K562 (cell line): ENCODE results near the gene PBX4. TPM values are rescaled to one million over a fixed set of nuclear protein-coding genes. Genes with fewer than 3 reads are reported as not detected.

ENCODE experiments used
- BACH1 ChIP-seq: fragments of 200-800 bp; sonication (Bioruptor generic); IDR thresholded peaks from 2 replicates; pipeline ENCODE4 v1.6.1; 2016; ENCODE audit warnings: missing genetic modification characterization, missing compliant biosample characterization
- CTCF ChIP-seq, 3 experiments: IDR thresholded peaks in 2 of 3; conservative IDR thresholded peaks in 1 of 3; 2 replicates each; pipeline ENCODE4 v1.5.1; 2011 to 2012; ENCODE audit warnings: low read length in 3 of 3, mild to moderate bottlenecking in 3 of 3, control low read depth in 2 of 3, improper control_type of control experiment in 1 of 3, inconsistent platforms in 1 of 3, low read depth in 1 of 3, mixed read lengths in 1 of 3, moderate library complexity in 1 of 3; ENCODE audit not compliant: insufficient read depth in 2 of 3
- HMGN3 ChIP-seq: IDR thresholded peaks from 2 replicates; pipeline ENCODE4 v1.6.1; 2011; ENCODE audit warnings: borderline replicate concordance, low read depth, mild to moderate bottlenecking, mixed read lengths, low read length; ENCODE audit not compliant: insufficient read length; ENCODE audit errors: extremely low read depth
- MAZ ChIP-seq, 2 experiments: fragments of 450-650 bp in 1 of 2; sonication (generic) in 1 of 2; formaldehyde crosslinking; IDR thresholded peaks in 1 of 2; conservative IDR thresholded peaks in 1 of 2; 2 replicates each; pipeline versions ENCODE4 v1.4.0 to v1.5.0; 2020; ENCODE audit warnings: mild to moderate bottlenecking in 1 of 2, missing genetic modification reagents in 1 of 2
- NR2C2 ChIP-seq, 2 experiments: fragments of 200-800 bp in 1 of 2; sonication (Bioruptor generic) in 1 of 2; sonication (generic) in 1 of 2; formaldehyde crosslinking in 1 of 2; IDR thresholded peaks; 2 replicates each; pipeline versions ENCODE4 v1.6.1 to v1.8.0; 2016 to 2022; ENCODE audit warnings: mild to moderate bottlenecking in 1 of 2, missing compliant biosample characterization in 1 of 2, missing genetic modification characterization in 1 of 2, missing genetic modification reagents in 1 of 2
- PHB2 ChIP-seq: fragments of 450-650 bp; IDR thresholded peaks from 2 replicates; pipeline ENCODE4 v1.6.1; 2017; ENCODE audit warnings: low read depth
- PHF8 ChIP-seq: fragments of 200-600 bp; sonication (generic); IDR thresholded peaks from 2 replicates; pipeline ENCODE4 v1.6.1; 2012; ENCODE audit warnings: mixed run types, mild to moderate bottlenecking, inconsistent platforms, low read length, moderate library complexity, borderline replicate concordance
- PKNOX1 ChIP-seq: fragments of 450-650 bp; IDR thresholded peaks from 2 replicates; pipeline ENCODE4 v1.6.1; 2016
- POLR2G ChIP-seq: fragments of 200-400 bp; formaldehyde crosslinking; IDR thresholded peaks from 2 replicates; pipeline ENCODE4 v1.6.1; 2017; ENCODE audit warnings: low read depth, mild to moderate bottlenecking, antibody characterized with exemption, low read length, moderate library complexity
- RB1 ChIP-seq: fragments of 450-650 bp; IDR thresholded peaks from 2 replicates; pipeline ENCODE4 v1.6.1; 2017; ENCODE audit warnings: low read depth, mild to moderate bottlenecking
- ZNF561 ChIP-seq: fragments of 450-650 bp; formaldehyde crosslinking; conservative IDR thresholded peaks from 2 replicates; pipeline ENCODE4 v1.4.0; 2020; ENCODE audit warnings: mild to moderate bottlenecking, moderate library complexity
- polyA plus RNA-seq, 8 experiments: library from polyadenylated mRNA; depleted of rRNA in 4 of 8; stranded (reverse) in 5 of 8; unstranded in 3 of 8; fragments of >200 nt; fragmentation: Nextera tagmentation in 2 of 8; fragmentation: Illumina TruSeq in 1 of 8; extraction: Ambion mirVana in 2 of 8; extraction: Trizol in 1 of 8; gene quantifications; 2 replicates each; pipeline versions ENCODE4 v1.2.1 to v1.2.3, GENCODE V29; 2011 to 2014; ENCODE audit warnings: inconsistent platforms in 1 of 8, missing spikeins in 1 of 8
- total RNA-seq, 7 experiments: library from RNA; depleted of rRNA in 6 of 7; stranded (reverse); fragments of >200 nt in 6 of 7; fragmentation: Illumina TruSeq in 2 of 7; extraction: Trizol in 2 of 7; gene quantifications; 2 replicates each; pipeline versions ENCODE4 v1.2.1 to v1.2.3, GENCODE V29; 2011 to 2021; ENCODE audit warnings: low replicate concordance in 1 of 7
- TF ChIP-seq, protein P1 (sequence below), 3 experiments: fragments of 200-800 bp in 1 of 3; sonication (Bioruptor generic) in 1 of 3; sonication (generic) in 1 of 3; formaldehyde crosslinking in 1 of 3; IDR thresholded peaks; 2 replicates each; pipeline versions ENCODE4 v1.6.1 to v1.8.0; 2016 to 2022; ENCODE audit warnings: mild to moderate bottlenecking in 2 of 3, missing compliant biosample characterization in 2 of 3, missing genetic modification characterization in 2 of 3, missing genetic modification reagents in 1 of 3
- TF ChIP-seq, protein P2 (sequence below): sonication (generic); formaldehyde crosslinking; IDR thresholded peaks from 2 replicates; pipeline ENCODE4 v1.8.0; 2022; ENCODE audit warnings: missing genetic modification reagents, mild to moderate bottlenecking, moderate library complexity, borderline replicate concordance

Gene PBX4
- total and polyA plus RNA-seq, 9 of the 15 experiments (the other 6 are each of a cell fraction or from before 2014, with no cell fraction given): 0.11 to 3.8 (median 1.6) TPM; not detected in 1

GRCh38 chr19:19540715-19541515 is 77.6 kb downstream of the PBX4 start (continued):
- TF ChIP-seq, protein P1, sequence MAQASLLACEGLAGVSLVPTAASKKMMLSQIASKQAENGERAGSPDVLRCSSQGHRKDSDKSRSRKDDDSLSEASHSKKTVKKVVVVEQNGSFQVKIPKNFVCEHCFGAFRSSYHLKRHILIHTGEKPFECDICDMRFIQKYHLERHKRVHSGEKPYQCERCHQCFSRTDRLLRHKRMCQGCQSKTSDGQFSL (CRISPR knock-in tag; IDR thresholded peaks at IDR 0.05): no peak
- TF ChIP-seq, protein P1 (tag; IDR thresholded peaks at IDR 0.05): no peak
- TF ChIP-seq HMGN3 (peak; percentile 22), POLR2G (peak; percentile 45; the same call in 1 of the 2 replicates), ZNF561 (CRISPR knock-in tag) (no peak), PHB2 (no peak), NR2C2 (CRISPR knock-in tag; IDR thresholded peaks at IDR 0.05) (no peak), NR2C2 (tag; IDR thresholded peaks at IDR 0.05) (no peak), PHF8 (peak; percentile 18; the same call in 1 of the 2 replicates), RB1 (no peak; the same call in 1 of the 2 replicates), PKNOX1 (peak; percentile 56), CTCF (IDR thresholded peaks at IDR 0.05 in 2 of 3, conservative IDR thresholded peaks at IDR 0.05 in 1 of 3; ENCODE audit: insufficient read depth in 2 of 3, low read depth in 1 of 3, low read length in 3 of 3) (peak in 1 of 3 experiments; percentile 41; a peak in 1 of 6 replicates), BACH1 (tag) (no peak), MAZ (CRISPR knock-in tag; conservative IDR thresholded peaks at IDR 0.05 in 1 of 2, IDR thresholded peaks at IDR 0.05 in 1 of 2) (0 out of 4 replicates have a peak, but pooled peaks of 1 of the 2 experiments have one; percentile 10)
- TF ChIP-seq, protein P2, sequence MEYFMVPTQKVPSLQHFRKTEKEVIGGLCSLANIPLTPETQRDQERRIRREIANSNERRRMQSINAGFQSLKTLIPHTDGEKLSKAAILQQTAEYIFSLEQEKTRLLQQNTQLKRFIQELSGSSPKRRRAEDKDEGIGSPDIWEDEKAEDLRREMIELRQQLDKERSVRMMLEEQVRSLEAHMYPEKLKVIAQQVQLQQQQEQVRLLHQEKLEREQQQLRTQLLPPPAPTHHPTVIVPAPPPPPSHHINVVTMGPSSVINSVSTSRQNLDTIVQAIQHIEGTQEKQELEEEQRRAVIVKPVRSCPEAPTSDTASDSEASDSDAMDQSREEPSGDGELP (CRISPR knock-in tag): 0 out of 2 replicates have a peak, but pooled peaks have one; percentile 10
